SIG-M5 treated with dmso at 0.1 percent for 504 hours (cell line): ENCODE data around the gene CASTOR1.

Experiments used
- DNase-seq: peaks from one replicate; lab custom pipeline; 2025; ENCODE audit not compliant: unreplicated experiment; lab: John Stamatoyannopoulos, UW

Gene CASTOR1

GRCh38 chr22:30320021-30320556, 30.8 kb upstream of the CASTOR1 start:
- no peak for DNase-seq

- peak; percentile 21 for DNase-seq
These were observed 29.6 kb upstream of the CASTOR1 start for GRCh38 chr22:30318799-30319419.

DNA sequence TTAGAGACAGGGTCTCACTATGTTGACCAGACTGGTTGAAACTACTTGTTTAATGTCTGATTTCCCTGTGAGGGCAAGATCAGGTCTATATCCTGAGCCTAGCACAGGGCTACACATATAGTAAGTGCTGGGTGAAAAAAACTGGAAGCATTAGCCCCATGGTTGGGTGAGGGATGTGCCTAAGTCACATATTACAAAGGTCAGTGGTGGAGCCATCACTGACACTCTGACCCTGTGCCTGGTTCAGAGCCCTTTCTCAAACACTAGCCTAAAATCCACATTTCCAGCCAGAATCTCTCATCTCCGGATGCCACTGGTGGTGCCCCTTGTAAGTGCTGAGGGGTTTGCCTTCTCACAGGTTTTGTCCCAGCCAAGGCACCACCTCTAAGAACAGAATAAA, 28.5 kb upstream of the CASTOR1 start:
- no peak for DNase-seq

DNA sequence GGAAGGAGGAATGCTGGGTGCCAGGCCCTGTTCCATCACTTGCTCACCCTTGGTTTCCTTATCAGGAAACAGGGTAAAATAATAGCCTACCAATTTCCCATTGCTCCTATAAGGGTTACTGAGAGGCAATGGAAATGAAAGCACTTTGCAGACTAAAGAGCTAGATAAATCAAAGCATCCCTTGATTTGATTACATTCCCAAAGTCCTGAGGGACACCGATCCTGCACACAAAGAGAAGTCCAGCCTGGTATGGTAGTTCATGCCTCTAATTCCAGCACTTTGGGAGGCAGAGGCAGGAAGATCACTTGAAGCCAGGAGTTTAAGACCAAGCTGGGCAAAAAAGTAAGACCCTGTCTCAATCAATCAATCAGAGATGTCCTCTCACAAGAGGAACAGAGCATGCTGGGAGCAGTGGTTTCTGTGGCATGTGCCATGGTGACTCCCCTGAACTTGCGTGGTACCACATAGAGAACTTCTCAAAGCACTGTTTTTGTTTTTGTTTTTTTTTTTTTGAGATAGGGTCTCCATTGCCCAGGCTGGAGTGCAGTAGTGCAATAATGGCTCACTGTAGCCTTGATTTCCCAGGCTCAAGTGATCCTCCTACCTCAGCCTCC, 26.8 kb upstream of the CASTOR1 start:
- no peak for DNase-seq

GRCh38 chr22:30314915-30315314, 25.6 kb upstream of the CASTOR1 start:
- no peak for DNase-seq

- DNase-seq = no peak
These were observed 24.4 kb upstream of the CASTOR1 start for GRCh38 chr22:30313527-30314363.

- no peak for DNase-seq
These were observed 22.7 kb upstream of the CASTOR1 start for GRCh38 chr22:30312053-30312452.

DNA sequence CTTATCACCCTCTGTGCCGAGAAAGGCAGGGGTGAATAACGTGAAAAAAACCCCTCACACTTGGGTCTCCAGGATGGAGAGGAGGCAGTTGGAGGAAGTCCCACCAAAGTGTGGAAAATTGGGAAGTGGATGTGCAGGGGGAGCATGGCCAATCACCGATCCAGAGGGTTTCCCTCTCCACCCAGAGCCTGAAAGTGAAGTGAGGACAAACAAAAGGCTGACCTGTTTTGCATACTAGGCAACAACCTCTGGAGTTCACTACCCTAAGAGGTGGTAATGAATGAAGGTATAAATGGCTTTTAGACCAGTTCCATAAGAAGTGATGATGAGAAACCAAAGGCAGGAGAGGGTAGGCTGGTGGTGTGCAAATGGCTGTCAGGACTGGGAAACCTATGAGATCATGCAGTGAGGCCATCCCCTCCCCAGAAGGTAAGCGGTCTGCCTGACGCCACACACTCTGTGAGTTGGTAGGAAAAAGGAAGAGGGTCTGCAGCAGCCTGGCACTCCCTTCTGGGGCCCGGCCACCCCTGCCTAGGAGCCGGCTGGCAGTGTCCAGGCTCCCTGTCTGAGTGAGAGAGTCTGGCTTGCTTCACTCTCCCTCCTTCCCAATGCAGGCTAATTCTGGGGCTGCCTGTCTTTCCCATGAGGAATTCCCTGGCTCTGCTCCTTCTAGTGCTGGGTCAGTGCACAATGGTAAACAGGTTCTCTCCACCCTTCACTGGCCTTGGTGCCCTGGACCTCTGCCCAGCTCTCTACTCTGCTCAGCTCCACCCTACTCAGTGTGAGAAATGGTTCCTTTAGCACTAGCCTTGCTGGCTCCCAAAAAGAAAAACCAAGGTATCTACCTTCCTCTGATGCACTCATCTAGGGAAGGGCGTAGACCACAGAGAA, 21.8 kb upstream of the CASTOR1 start:
- no peak for DNase-seq

DNA sequence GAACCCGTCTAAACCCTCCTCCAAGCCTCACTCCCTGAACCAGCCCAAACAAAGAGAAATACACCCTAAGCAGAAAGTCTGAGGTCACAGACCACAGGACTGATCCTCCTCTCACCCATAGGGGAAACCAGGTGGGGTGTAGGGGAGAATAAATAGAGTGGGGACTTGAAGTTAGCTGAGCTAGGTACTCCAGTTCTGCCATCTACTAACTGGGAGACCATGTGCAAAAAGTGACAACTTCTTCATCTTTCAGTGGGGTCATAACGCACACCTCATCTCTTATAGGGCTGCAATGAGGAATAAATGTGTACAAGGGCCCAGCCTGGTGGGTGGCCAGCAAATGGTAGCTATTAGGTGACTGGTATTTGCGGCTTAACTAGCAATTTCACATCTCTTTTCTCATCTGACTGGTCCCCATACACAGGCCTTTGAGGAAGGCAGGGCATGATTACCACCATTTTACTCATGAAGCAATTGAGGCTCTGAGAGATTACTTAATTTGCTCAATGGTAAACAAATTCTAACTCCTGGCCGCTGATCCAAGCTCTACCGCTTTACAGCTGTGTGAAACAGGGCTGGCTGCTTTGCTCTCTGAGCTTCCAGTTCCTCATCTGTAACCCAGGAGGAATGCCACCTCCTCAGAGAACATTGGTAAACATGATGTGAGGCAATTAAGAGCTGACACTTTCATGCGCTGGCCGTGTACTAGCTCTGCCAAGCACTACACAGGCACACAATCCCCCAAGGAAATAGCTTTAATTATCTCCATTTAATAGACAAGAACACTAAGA, 20.8 kb upstream of the CASTOR1 start:
- peak; percentile 85 for DNase-seq

DNA sequence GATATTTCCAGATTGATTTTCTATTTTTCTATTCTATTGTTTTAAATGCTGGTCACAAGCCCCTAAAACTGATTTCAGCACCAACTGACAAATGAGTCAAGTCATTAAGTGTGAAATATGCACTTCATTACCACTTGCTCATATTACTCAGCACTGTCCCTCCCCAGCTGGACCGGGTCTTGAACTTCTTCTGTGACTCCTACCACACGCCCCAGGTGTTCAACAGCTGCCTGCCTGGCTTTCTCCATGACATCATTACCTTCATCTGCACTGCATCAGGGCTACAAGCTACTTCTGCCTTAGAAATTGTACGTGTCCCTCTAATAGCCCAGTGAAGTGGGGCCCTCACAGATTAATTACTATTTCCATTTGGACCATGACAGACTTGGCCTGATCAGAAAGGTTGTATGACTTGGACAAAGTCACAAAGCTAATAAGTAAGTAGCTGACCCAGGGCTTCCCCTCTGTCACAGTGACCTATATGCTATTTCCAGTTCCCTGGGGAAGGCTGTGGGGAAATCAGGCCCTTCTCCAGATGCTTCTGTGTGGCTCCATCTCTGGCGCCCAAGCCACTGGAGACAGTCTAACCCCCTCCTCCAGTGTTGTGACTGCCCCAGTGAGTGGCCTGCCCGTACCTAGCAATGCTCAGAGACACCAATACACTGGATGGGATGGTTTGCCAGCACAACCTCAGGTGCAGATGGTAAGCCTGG, 19.4 kb upstream of the CASTOR1 start:
- DNase-seq = no peak

DNA sequence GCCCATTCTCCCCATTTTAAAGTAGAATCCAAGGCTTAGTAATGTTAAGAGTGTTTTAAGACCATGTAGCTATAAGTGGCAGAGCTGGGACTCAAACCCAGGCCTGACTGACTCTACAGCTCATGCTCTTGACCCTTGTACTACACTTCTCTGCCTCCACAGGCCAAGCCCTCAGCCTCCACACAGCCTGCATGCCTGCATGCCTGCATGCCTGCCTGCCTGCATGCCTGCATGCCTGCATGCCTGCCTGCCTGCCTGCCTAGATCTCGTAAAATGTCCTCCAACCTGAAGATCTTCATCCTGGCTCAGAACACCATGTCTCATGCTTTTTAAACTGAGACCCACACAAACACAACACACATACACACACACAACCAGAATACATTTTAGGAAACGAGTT, 18.8 kb upstream of the CASTOR1 start:
- no peak for DNase-seq

DNA sequence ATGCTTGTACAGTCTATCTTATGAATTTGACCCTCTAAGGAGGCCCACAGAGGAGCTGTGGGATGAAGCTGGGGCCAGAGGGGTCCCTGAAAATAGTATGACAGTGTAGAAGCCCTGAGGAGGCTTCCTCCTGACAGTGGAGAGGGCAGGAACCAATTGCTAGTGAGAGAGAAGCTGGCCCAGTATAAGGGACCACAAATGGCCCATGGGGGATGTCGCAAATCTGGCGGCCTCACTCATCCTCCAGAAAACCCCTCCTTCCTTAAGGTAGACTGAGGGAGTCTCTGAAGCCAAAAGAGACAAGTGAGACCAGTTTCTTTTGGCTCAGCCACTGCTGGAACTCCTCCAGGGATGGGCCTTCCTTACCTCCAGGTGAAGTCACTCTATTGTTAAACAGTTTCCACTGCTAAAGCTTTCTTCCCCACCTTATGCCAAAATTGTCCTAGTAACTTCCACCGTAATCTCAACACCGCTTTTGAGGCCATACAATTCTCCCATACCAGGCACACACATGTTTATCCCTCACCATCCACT, 17.8 kb upstream of the CASTOR1 start:
- DNase-seq = no peak

DNA sequence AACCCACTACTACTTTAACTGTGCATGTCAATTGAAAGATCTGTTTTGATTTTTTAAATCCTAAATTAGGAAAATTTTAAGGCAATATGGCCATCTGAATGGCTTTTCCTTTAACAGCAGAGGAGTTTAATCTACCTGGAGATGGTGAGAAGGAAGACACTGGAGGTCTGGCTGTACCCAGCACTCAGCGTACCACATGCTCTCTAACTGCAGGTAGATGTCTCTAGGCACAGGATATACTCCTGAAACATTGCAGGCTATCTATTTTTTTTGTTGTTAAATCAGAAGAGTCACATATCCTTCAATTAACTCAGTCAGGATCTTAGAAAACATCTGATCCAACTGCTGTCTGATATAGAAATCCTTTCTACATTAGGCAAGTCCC, 17.3 kb upstream of the CASTOR1 start:
- DNase-seq = no peak

GRCh38 chr22:30305906-30306626, 16.8 kb upstream of the CASTOR1 start:
- DNase-seq = peak; percentile 19

DNA sequence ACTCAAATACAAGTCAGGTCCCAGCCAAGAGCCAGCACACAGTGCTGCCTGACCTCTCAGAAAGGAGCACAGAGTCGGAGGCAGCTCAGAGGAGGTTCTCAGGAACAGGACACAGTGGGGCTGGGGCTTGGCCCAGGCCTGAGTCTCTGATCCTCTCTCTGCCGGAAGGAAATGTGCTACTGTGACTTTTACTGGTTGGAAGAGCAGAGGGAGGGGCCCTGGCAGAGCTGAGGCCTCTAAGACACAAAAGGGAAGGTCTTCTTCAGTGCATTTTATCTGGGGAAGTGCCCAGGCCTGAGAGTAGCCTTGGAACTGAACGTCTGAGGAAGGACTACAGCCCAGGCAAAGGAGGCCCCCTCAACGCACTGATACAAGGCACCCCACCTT, 16.2 kb upstream of the CASTOR1 start:
- peak; percentile 25 for DNase-seq

DNA sequence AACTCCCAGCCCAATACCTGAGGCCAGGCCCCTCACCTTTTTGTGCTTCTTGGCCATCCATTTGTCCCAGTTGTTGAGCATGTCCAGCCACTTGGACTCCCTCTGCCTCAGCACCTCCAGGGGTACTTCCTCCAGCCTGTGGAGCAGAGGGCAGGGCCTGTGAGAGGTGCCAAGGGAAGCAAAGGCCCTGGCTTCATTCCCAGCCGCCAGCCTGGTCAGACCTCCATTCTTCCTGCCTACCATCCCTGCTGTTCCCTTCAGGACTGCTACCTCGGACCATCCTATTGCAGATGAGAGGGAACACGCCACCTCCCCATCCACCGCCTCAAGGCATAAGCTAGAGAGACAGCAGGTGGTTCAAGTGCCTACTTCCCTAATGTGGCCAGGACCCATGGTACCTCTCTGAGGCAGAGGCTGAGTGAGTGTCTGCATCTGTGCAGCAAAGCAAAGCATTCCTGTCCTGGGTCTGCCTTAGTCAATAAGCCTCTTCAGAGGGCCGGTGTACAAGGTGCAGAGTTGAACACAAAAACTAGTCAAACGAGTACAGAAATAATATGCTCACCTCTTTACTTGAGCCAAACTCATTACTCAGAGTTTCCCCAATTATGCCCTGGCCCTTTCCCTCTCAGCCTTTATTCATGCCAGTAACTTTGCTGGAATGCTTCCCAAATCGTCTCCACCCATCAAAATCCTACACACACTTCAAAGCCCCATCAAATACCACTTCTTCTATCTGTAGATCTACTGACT, 15.4 kb upstream of the CASTOR1 start:
- DNase-seq = no peak

GRCh38 chr22:30302810-30303138, 13.5 kb upstream of the CASTOR1 start:
- no peak for DNase-seq
